Measurements from ENCODE around the gene BCL6B. TPM values are rescaled to one million over a fixed set of nuclear protein-coding genes. Genes with fewer than 3 reads are reported as not detected.

BCL6B gene
- total RNA-seq, 1 experiment from 2014 or later, result 11.4 TPM

- peaks cover 32% of the 10 kb centered on the region for H3K27me3 Mint-ChIP-seq (ENCODE audit: low read depth)
- H3K4me1 Mint-ChIP-seq, result peaks cover 29% of the 10 kb centered on the region
- ATAC-seq, result no peak
- no peak overlapping the region for H3K27ac Mint-ChIP-seq
- no peaks in the 10 kb centered on the region for H3K36me3 Mint-ChIP-seq
- CTCF ChIA-PET, result interaction anchor here (0.8 to 1.5 kb wide), 6 partner anchors 14 to 176 kb away, joined by 3 to 5 read pairs (median 4); no protein-coding TSS in a partner anchor
- H3K9me3 Mint-ChIP-seq, result no peaks in the 10 kb centered on the region
- TF ChIP-seq PRRX2 (CRISPR knock-in tag; IDR thresholded peaks at IDR 0.05), result no peak
- TF ChIP-seq OVOL2 (CRISPR knock-in tag; IDR thresholded peaks at IDR 0.05; ENCODE audit: borderline replicate concordance), result no peak
- TF ChIP-seq ZNF281 (CRISPR knock-in tag; IDR thresholded peaks at IDR 0.05), result no peak
- TF ChIP-seq NFYB (CRISPR knock-in tag; conservative IDR thresholded peaks at IDR 0.05; ENCODE audit: low read depth), result no peak
- DNase-seq (ENCODE audit: low spot score), result no peak
- no peak overlapping the region for H3K4me3 Mint-ChIP-seq
- POLR2A ChIA-PET, result no interaction called here
Observed at GRCh38 chr17:7038025-7038862, 15.4 kb downstream of the BCL6B start.

- Mint-ChIP-seq H3K4me1 (peaks cover 29% of the 10 kb centered on the region), H3K36me3 (no peaks in the 10 kb centered on the region), H3K27ac (no peak overlapping the region), H3K9me3 (no peaks in the 10 kb centered on the region), H3K4me3 (no peak overlapping the region), H3K27me3 (ENCODE audit: low read depth) (peaks cover 48% of the 10 kb centered on the region)
- TF ChIP-seq STAT6 (CRISPR knock-in tag; conservative IDR thresholded peaks at IDR 0.05; ENCODE audit: low read depth), result no peak
- TF ChIP-seq SOX15 (CRISPR knock-in tag; IDR thresholded peaks at IDR 0.05), result no peak
- TF ChIP-seq, protein P1, sequence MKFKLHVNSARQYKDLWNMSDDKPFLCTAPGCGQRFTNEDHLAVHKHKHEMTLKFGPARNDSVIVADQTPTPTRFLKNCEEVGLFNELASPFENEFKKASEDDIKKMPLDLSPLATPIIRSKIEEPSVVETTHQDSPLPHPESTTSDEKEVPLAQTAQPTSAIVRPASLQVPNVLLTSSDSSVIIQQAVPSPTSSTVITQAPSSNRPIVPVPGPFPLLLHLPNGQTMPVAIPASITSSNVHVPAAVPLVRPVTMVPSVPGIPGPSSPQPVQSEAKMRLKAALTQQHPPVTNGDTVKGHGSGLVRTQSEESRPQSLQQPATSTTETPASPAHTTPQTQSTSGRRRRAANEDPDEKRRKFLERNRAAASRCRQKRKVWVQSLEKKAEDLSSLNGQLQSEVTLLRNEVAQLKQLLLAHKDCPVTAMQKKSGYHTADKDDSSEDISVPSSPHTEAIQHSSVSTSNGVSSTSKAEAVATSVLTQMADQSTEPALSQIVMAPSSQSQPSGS (CRISPR knock-in tag; IDR thresholded peaks at IDR 0.05; ENCODE audit: borderline replicate concordance, low read depth), result no peak
- no peak for TF ChIP-seq NR2C2 (CRISPR knock-in tag; IDR thresholded peaks at IDR 0.05)
- TF ChIP-seq ELF4 (CRISPR knock-in tag; IDR thresholded peaks at IDR 0.05; ENCODE audit: low read depth), result no peak
- TF ChIP-seq NR1H2 (CRISPR knock-in tag; IDR thresholded peaks at IDR 0.05), result no peak
- TF ChIP-seq ZNF121 (CRISPR knock-in tag; IDR thresholded peaks at IDR 0.05), result no peak
- TF ChIP-seq HMGA2 (CRISPR knock-in tag; IDR thresholded peaks at IDR 0.05), result no peak
- no peak for TF ChIP-seq GABPB1 (CRISPR knock-in tag; IDR thresholded peaks at IDR 0.05)
- TF ChIP-seq EMX1 (CRISPR knock-in tag; IDR thresholded peaks at IDR 0.05), result no peak
- TF ChIP-seq JUN (CRISPR knock-in tag; IDR thresholded peaks at IDR 0.05), result no peak
- no peak for TF ChIP-seq TCF7 (CRISPR knock-in tag; IDR thresholded peaks at IDR 0.05; ENCODE audit: low read depth)
- TF ChIP-seq ATF6 (CRISPR knock-in tag; IDR thresholded peaks at IDR 0.05), result no peak
- TF ChIP-seq ZBTB21 (CRISPR knock-in tag; IDR thresholded peaks at IDR 0.05; ENCODE audit: borderline replicate concordance), result no peak
- no peak for TF ChIP-seq GRHL2 (CRISPR knock-in tag; IDR thresholded peaks at IDR 0.05; ENCODE audit: insufficient replicate concordance, severe bottlenecking)
- TF ChIP-seq SP1 (CRISPR knock-in tag; conservative IDR thresholded peaks at IDR 0.05), result no peak
- no peak for TF ChIP-seq IRF2 (CRISPR knock-in tag; IDR thresholded peaks at IDR 0.05; ENCODE audit: borderline replicate concordance, low read depth)
- DNase-seq (ENCODE audit: low spot score), result no peak
- ChIA-PET CTCF (interaction anchor here (1.2 to 1.5 kb wide), 3 partner anchors 16 to 125 kb away, joined by 3 read pairs; no protein-coding TSS in a partner anchor), POLR2A (no interaction called here)
- no peak for ATAC-seq
Observed at GRCh38 chr17:7039832-7040231, 17.0 kb downstream of the BCL6B start.

Data from WTC11 (cell line).